Transverse colon (tissue), 4 donors: ENCODE measurements around the gene IRX4.

Experiments
- EP300 ChIP-seq: sonication (generic); formaldehyde crosslinking; IDR thresholded peaks from one replicate; pipeline ENCODE4 v1.6.1; 2017; ENCODE audit warnings: antibody characterized with exemption, low read depth
- POLR2A ChIP-seq: fragments of 450-650 bp; IDR thresholded peaks from one replicate; pipeline ENCODE4 v1.6.1; 2016; ENCODE audit warnings: antibody characterized with exemption, mild to moderate bottlenecking, moderate library complexity
- POLR2AphosphoS5 ChIP-seq, 3 donors: sonication (generic); formaldehyde crosslinking; IDR thresholded peaks; one replicate each; pipeline ENCODE4 v1.6.1; 2016; ENCODE audit warnings: antibody characterized with exemption in 3 of 3
- TF ChIP-seq, protein P1 (sequence below), 5 experiments: fragments of 200-600 bp in 3 of 5; fragments of 450-650 bp in 2 of 5; sonication (generic) in 3 of 5; IDR thresholded peaks; 1 replicate in 2 of 5; 2 replicates in 3 of 5; pipeline ENCODE4 v1.5.1; 2016 to 2017; ENCODE audit warnings: antibody characterized with exemption in 5 of 5, inconsistent platforms in 3 of 5, mild to moderate bottlenecking in 2 of 5, moderate library complexity in 1 of 5

DNA sequence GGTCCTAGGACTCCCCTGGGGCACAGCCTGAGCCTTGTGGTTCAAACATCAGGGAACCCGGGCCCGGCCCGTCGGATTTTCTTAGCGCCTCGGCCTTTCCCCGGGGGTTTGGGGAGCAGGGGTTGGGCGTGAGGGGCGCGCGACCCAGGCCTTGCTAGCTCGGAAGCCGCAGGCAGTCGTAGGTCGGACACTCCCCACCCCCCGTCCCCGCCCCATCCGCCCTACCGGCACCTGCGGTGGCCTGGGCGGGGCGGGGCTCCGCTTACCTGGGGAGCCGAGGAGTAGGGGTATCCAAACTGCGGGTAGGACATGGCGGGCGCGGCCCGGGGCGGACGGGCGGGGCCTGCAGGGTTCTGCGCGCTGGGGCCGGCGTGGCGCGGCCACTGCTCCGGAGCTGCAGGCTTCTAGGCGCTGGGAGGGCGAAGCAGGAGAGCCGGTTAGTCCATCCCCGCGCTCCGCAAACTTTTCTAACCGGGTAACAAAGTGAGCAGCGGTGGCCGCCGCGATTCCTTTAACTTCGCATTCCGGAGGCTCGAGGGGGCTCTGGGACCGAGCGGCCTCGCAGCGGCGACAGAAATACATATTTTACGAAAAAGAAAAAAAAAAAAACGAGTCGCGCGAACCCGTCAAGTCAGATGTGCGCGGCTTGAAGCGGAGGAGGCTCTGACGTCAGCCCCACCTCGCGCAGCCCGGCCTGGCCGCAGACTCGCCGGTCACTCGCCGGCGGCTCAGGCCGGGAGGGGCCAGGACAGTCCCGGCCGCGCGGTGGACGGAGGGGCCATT lies at the start of gene IRX4:
- TF ChIP-seq, protein P1, sequence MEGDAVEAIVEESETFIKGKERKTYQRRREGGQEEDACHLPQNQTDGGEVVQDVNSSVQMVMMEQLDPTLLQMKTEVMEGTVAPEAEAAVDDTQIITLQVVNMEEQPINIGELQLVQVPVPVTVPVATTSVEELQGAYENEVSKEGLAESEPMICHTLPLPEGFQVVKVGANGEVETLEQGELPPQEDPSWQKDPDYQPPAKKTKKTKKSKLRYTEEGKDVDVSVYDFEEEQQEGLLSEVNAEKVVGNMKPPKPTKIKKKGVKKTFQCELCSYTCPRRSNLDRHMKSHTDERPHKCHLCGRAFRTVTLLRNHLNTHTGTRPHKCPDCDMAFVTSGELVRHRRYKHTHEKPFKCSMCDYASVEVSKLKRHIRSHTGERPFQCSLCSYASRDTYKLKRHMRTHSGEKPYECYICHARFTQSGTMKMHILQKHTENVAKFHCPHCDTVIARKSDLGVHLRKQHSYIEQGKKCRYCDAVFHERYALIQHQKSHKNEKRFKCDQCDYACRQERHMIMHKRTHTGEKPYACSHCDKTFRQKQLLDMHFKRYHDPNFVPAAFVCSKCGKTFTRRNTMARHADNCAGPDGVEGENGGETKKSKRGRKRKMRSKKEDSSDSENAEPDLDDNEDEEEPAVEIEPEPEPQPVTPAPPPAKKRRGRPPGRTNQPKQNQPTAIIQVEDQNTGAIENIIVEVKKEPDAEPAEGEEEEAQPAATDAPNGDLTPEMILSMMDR (IDR thresholded peaks at IDR 0.05) = no peak
- no peak for TF ChIP-seq POLR2A
- no peak for TF ChIP-seq EP300
- no peak for TF ChIP-seq POLR2AphosphoS5 (IDR thresholded peaks at IDR 0.05)
